Measurements from ENCODE around the gene POU2AF1.

DNA sequence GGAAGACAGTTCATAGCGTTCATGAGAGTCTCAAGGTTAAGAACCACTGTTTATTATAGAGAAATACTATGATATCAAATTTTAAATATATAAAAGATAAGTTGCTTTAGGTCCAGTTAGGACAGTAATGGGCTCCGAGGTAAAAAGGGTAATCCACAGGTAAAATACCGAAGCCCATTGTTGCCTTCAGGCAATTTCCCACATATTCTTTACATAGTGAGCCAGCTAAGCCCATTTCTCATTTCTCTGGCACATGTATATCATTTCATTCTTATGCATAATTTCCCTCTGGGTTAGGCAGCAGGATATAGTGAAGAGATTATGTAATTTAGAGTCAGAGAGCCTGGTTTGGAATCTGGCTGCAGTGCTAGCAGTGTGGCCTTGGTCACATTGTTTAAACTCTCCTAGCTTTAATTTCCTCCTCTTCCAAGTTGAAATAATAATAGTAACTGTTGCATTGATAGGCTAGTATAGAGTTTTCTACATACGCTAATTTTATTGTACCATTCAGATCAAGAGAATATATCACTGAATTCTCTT is 7.6 kb upstream of the POU2AF1 start:
- TF ChIP-seq EP300 (IDR thresholded peaks at IDR 0.05; ENCODE audit: low read depth): no peak
- TF ChIP-seq POLR2A (IDR thresholded peaks at IDR 0.05): no peak
- TF ChIP-seq CTCF (IDR thresholded peaks at IDR 0.05): no peak
- no peak for TF ChIP-seq POLR2AphosphoS5 (IDR thresholded peaks at IDR 0.05)
